ENCODE measurements around the gene EXOC6B. TPM values are rescaled to one million over a fixed set of nuclear protein-coding genes. Genes with fewer than 3 reads are reported as not detected.

Gene EXOC6B
- total and polyA plus RNA-seq, 8 donors = 22.1 to 30.8 (median 25.9) TPM

DNA sequence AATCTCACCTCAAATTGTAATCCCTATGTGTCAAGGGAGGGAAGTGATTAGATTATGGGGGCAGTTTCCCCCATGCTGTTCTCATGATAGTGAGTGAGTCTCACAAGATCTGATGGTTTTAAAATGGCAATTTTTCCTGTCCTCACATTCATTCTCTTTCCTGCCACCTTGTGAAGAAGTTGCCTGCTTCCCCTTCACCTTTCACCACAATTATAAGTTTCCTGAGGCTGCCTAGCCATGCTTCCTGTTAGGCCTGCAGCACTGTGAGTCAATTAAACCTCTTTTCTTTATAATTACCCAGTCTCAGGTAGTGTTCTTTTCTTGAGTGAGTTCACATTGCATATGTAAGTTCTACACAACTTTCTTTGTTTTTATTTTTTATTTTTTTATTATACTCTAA is 271.5 kb downstream of the EXOC6B start:
- Histone ChIP-seq H3K4me1 (no peaks in the 10 kb centered on the region), H3K27me3 (no peaks in the 10 kb centered on the region), H3K9me3 (peaks cover 0 to 7% of the 10 kb centered on the region in 2 donors), H3K27ac (no peak overlapping the region), H3K4me3 (no peak overlapping the region), H3K36me3 (no peaks in the 10 kb centered on the region)
- ATAC-seq (no peak), DNase-seq (no peak)
- intact Hi-C loops (cut with DNase I) = no loop called here
- TF ChIP-seq, protein P1, sequence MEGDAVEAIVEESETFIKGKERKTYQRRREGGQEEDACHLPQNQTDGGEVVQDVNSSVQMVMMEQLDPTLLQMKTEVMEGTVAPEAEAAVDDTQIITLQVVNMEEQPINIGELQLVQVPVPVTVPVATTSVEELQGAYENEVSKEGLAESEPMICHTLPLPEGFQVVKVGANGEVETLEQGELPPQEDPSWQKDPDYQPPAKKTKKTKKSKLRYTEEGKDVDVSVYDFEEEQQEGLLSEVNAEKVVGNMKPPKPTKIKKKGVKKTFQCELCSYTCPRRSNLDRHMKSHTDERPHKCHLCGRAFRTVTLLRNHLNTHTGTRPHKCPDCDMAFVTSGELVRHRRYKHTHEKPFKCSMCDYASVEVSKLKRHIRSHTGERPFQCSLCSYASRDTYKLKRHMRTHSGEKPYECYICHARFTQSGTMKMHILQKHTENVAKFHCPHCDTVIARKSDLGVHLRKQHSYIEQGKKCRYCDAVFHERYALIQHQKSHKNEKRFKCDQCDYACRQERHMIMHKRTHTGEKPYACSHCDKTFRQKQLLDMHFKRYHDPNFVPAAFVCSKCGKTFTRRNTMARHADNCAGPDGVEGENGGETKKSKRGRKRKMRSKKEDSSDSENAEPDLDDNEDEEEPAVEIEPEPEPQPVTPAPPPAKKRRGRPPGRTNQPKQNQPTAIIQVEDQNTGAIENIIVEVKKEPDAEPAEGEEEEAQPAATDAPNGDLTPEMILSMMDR (IDR thresholded peaks at IDR 0.05) = no peak

DNA sequence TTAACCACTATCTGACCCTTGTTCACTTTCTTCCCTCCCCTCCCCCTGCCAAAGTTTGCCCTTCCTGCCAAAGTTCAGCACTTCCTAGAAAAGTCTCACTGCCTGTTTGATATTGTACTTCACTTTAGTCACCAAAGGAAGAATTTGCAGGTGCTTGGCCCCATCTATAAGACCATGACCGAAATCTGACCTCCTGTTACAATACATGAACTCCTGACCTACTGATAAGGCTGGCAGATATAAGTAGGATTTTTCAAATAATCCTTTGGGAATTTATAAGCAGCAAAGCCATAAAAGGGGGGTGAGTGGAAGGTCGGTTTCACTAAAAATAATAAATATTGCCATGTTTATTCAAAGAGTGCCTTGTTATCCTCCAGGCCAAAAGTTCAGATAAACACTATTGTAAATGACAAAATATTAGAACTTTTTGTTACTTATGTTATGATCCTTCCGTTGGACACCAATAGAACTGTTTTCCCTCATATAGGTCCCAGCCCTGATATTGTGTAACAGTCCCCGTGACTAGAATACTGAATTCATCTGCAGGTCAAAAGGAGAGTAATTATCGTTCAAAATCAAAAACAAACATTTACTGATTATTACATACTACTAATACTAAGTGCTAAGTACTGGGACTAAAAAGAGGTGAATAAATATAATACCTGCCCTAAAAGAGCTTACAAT is 277.6 kb downstream of the EXOC6B start:
- Histone ChIP-seq H3K27me3 (no peaks in the 10 kb centered on the region), H3K36me3 (no peaks in the 10 kb centered on the region), H3K4me1 (no peaks in the 10 kb centered on the region), H3K4me3 (no peak overlapping the region), H3K9me3 (no peaks in the 10 kb centered on the region), H3K27ac (no peak overlapping the region)
- DNase-seq (peak in 2 of 4 donors; percentile 6 to 13), ATAC-seq (no peak)
- TF ChIP-seq, protein P1 (IDR thresholded peaks at IDR 0.05) = no peak
- intact Hi-C loops (cut with DNase I) = no loop called here

DNA sequence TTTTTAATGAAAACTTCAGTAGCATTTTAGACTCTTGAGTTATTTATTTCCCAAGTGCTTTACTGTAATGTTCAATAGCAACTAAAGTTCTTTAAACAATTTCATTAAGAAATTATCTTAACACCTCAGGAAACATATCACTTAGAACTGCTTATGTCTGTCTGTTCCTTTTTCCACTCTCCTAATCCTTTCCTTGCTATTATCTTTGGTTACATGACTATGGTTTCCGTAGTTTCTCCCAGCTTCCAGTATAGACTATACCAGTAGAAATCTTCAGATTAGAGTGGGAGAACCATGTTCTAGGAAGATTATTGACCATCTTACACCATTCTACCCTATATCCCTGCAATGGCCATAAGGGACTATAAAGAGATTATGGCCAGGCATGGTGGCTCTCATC is 280.0 kb downstream of the EXOC6B start:
- H3K4me3 ChIP-seq = no peak overlapping the region
- no peak for DNase-seq
- no peaks in the 10 kb centered on the region for H3K36me3 ChIP-seq
- TF ChIP-seq, protein P1 (IDR thresholded peaks at IDR 0.05) = no peak
- intact Hi-C loops (cut with DNase I) = no loop called here
- no peak for ATAC-seq
- no peaks in the 10 kb centered on the region for H3K9me3 ChIP-seq
- no peaks in the 10 kb centered on the region for H3K27me3 ChIP-seq
- no peak overlapping the region for H3K27ac ChIP-seq
- H3K4me1 ChIP-seq = no peaks in the 10 kb centered on the region

DNA sequence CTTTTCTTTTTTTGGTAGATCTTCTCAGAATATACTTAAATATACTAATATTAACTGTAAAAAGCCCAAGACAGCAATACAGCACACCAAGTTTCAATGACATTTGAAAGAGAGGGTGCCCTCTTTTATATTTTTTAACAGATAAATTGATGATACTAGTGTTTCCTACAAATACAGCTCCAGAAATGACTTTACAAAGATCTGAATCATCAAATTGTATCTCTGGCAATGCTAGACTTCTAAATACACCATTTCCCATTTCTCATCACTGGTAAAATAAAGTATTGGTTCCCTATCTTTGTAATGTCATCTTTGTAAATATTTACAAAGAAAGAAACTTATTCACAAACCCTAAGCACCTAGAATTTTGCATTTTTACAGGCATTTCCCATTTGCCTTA is 281.3 kb downstream of the EXOC6B start:
- no peaks in the 10 kb centered on the region for H3K27me3 ChIP-seq
- DNase-seq = no peak
- no peak overlapping the region for H3K27ac ChIP-seq
- ATAC-seq = no peak
- no peaks in the 10 kb centered on the region for H3K4me1 ChIP-seq
- intact Hi-C loops (cut with DNase I) = no loop called here
- H3K36me3 ChIP-seq = no peaks in the 10 kb centered on the region
- TF ChIP-seq, protein P1 (IDR thresholded peaks at IDR 0.05) = no peak
- no peak overlapping the region for H3K4me3 ChIP-seq
- no peaks in the 10 kb centered on the region for H3K9me3 ChIP-seq

DNA sequence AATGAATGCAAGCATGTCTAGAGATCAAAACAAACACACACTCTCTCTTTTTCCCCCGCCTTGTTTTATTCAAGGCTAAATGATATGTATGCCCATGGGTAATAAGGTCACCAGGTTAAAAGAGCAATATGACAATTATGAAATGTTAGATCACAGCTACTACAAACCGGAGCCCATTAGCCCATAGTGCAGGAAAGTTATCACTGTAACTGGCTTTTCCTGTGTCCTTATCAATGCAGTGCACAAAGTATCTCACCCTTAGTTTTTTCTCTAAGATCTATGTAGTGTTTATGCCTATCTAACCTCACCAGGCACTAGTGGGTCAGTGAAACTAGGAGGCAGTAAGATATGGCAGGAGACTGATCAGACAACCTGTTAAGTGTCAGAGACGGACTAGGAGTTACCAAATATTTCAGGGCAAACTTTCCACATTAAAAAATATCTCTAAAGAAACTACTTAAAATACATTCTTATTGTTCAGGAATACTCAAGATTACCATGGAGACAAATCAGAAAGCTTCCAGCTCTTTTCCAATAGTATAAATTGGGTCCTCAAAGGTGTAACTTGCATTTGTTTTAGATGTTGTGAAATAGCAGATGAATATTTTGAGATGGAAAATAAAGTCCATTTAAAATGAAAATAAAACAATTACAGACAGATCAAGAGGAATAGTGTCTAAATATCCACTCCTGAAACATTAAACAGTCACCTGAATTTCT is 282.2 kb downstream of the EXOC6B start:
- TF ChIP-seq, protein P1 (IDR thresholded peaks at IDR 0.05) = no peak
- Histone ChIP-seq H3K36me3 (no peaks in the 10 kb centered on the region), H3K9me3 (no peaks in the 10 kb centered on the region), H3K27me3 (no peaks in the 10 kb centered on the region), H3K4me1 (no peaks in the 10 kb centered on the region), H3K27ac (no peak overlapping the region), H3K4me3 (no peak overlapping the region)
- intact Hi-C loops (cut with DNase I) = no loop called here
- ATAC-seq (no peak), DNase-seq (no peak)
